ENCODE results near the gene DLGAP3.
"Not testable (repeated sequence)": the region's sequence is repeated elsewhere in the genome, so short reads cannot be mapped to it uniquely, and the experiment has no call there.

DLGAP3 gene

GRCh38 chr1:34948739-34949138, 19.3 kb upstream of the DLGAP3 start:
- H3K27ac Mint-ChIP-seq; H3K4me1 Mint-ChIP-seq; H3K36me3 Mint-ChIP-seq; H3K4me3 Mint-ChIP-seq; DNase-seq (ENCODE audit: low spot score in 2 of 2); H3K9me3 Mint-ChIP-seq; ATAC-seq: not testable (repeated sequence)

GRCh38 chr1:34947641-34948314, 18.3 kb upstream of the DLGAP3 start:
- H3K27ac Mint-ChIP-seq; DNase-seq (ENCODE audit: low spot score in 2 of 2); H3K4me3 Mint-ChIP-seq; H3K36me3 Mint-ChIP-seq; H3K4me1 Mint-ChIP-seq; ATAC-seq; H3K9me3 Mint-ChIP-seq: not testable (repeated sequence)

DNA sequence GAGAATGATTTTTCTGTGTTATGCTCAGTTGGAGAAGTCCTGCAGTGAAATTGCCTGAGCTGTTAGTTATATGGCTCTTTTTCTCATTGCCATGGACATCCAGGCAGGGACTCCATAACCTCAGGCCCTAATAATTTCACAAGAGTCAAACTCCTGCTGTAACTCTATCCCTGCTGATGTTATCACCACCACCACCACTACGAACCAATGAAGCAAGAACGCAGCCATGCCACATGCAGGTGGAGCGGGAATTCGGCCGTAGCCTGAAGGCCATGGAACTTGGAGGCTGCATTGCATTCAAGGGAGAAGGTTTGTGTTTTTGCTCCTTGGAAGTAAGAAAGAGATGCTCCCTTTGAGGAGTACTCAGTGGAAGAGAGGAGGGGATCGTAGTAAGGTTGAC, 16.8 kb upstream of the DLGAP3 start:
- Mint-ChIP-seq H3K27ac (no peak overlapping the region), H3K36me3 (no peaks in the 10 kb centered on the region), H3K9me3 (no peaks in the 10 kb centered on the region), H3K4me1 (no peaks in the 10 kb centered on the region), H3K4me3 (no peak overlapping the region)
- DNase-seq (ENCODE audit: low spot score in 2 of 2) (no peak), ATAC-seq (no peak)

GRCh38 chr1:34941798-34942197, 12.3 kb upstream of the DLGAP3 start:
- not testable (repeated sequence) for H3K36me3 Mint-ChIP-seq; H3K9me3 Mint-ChIP-seq; DNase-seq (ENCODE audit: low spot score in 2 of 2); H3K4me3 Mint-ChIP-seq; H3K27ac Mint-ChIP-seq; ATAC-seq; H3K4me1 Mint-ChIP-seq

- H3K4me3 Mint-ChIP-seq: peak overlapping the region; percentile 36
- H3K27ac Mint-ChIP-seq: no peak overlapping the region
- ATAC-seq (no peak), DNase-seq (ENCODE audit: low spot score in 2 of 2) (no peak)
- no peaks in the 10 kb centered on the region for H3K36me3 Mint-ChIP-seq
- H3K9me3 Mint-ChIP-seq: no peaks in the 10 kb centered on the region
- H3K4me1 Mint-ChIP-seq: peaks cover 12% of the 10 kb centered on the region
Observed at GRCh38 chr1:34930702-34931071, 1.2 kb upstream of the DLGAP3 start.

DNA sequence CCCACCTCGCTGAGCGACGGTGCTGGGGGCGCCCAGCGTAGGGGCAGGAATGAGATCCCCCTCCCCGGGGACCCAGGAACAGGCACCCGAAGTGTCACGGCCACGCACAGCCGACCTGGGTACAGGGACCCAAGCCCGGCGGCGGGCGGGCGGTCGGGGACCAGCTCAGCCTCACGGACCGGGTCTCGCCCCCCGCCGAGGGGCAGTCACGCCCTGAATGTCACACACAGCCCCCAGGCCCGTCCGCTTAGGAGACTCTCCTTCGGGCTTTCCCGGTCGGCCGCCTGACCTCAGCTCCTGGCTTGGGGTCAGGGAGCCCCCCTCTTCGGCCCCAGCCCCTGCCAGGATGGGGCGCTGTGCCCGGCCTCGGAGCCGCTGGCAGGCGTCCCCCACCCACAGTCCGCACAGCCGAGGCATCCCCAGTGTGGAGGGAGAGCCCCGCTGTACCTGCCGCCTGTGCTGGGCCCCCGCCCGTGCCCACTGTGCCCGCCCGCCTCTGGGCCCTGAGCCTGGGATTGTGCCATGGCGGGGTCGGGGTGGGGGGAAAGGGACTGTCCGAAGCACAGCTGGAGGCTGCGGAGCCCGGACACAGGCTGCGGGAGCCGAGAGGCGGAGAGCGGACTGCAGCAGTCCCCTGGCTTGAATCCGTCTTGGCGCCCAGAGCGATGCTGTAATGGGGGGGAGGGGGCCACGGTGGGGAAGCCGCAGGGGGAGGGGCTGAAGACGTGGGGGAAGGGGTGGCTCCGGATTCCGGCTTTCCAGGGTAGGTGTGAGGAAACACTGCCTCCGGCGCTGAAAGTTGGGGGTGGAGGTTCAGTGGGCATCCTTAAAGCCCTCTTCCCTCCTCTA, 627 bp upstream of the DLGAP3 start:
- peak in 1 of 2 donors; percentile 49 for DNase-seq (ENCODE audit: low spot score in 2 of 2)
- H3K4me1 Mint-ChIP-seq: peaks cover 12% of the 10 kb centered on the region
- H3K9me3 Mint-ChIP-seq: no peaks in the 10 kb centered on the region
- peak; percentile 9 for ATAC-seq
- no peak overlapping the region for H3K27ac Mint-ChIP-seq
- H3K36me3 Mint-ChIP-seq: no peaks in the 10 kb centered on the region
- peak overlapping the region; percentile 36 for H3K4me3 Mint-ChIP-seq

GRCh38 chr1:34928699-34929496, 552 bp downstream of the DLGAP3 start:
- no peak for DNase-seq (ENCODE audit: low spot score in 2 of 2)
- peak overlapping the region; percentile 48 for H3K27ac Mint-ChIP-seq

GRCh38 chr1:34928066-34928696, 1.3 kb downstream of the DLGAP3 start:
- no peaks in the 10 kb centered on the region for H3K36me3 Mint-ChIP-seq

More at GRCh38 chr1:34928699-34929496, 552 bp downstream of the DLGAP3 start:
- Mint-ChIP-seq H3K4me3 (peak overlapping the region; percentile 67), H3K36me3 (no peaks in the 10 kb centered on the region), H3K9me3 (no peaks in the 10 kb centered on the region), H3K4me1 (peaks cover 12% of the 10 kb centered on the region)
- ATAC-seq: peak; percentile 51

DNA sequence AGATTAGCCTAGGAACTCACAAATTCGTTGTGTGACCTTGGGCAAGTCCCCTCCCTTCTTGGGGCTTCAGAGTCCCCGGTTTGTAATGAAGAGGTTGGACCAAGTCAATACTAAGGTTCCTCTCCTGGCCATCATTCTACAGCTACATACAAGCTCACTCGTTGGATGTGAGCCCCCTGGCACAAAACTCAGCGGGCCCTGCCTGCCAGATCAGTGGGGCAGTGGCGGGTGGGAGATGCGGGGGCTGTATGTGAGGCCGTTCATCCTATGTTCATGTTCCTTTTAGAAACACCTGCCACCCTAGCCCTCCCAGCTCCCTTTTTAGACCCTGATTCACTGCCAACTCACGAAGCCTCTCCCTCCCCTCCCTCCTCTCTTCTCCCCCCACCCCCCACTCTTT, 2.1 kb downstream of the DLGAP3 start:
- peaks cover 12% of the 10 kb centered on the region for H3K4me1 Mint-ChIP-seq
- no peaks in the 10 kb centered on the region for H3K9me3 Mint-ChIP-seq
- no peak overlapping the region for H3K4me3 Mint-ChIP-seq
- ATAC-seq (no peak), DNase-seq (ENCODE audit: low spot score in 2 of 2) (no peak)
- H3K36me3 Mint-ChIP-seq: no peaks in the 10 kb centered on the region
- no peak overlapping the region for H3K27ac Mint-ChIP-seq

More at GRCh38 chr1:34928066-34928696, 1.3 kb downstream of the DLGAP3 start:
- ATAC-seq: no peak
- H3K4me3 Mint-ChIP-seq: peak overlapping the region; percentile 67
- peaks cover 12% of the 10 kb centered on the region for H3K4me1 Mint-ChIP-seq
- H3K9me3 Mint-ChIP-seq: no peaks in the 10 kb centered on the region
- H3K27ac Mint-ChIP-seq: peak overlapping the region; percentile 48
- DNase-seq (ENCODE audit: low spot score in 2 of 2): no peak

- no peak for ATAC-seq
- no peaks in the 10 kb centered on the region for H3K36me3 Mint-ChIP-seq
- H3K4me1 Mint-ChIP-seq: peaks cover 12% of the 10 kb centered on the region
- H3K9me3 Mint-ChIP-seq: no peaks in the 10 kb centered on the region
- H3K27ac Mint-ChIP-seq: no peak overlapping the region
- DNase-seq (ENCODE audit: low spot score in 2 of 2): no peak
- no peak overlapping the region for H3K4me3 Mint-ChIP-seq
Observed at GRCh38 chr1:34926894-34927293, 2.6 kb downstream of the DLGAP3 start.

GRCh38 chr1:34926156-34926555, 3.3 kb downstream of the DLGAP3 start:
- Mint-ChIP-seq H3K4me1 (peaks cover 12% of the 10 kb centered on the region), H3K4me3 (no peak overlapping the region), H3K9me3 (no peaks in the 10 kb centered on the region), H3K27ac (no peak overlapping the region), H3K36me3 (no peaks in the 10 kb centered on the region)
- no peak for ATAC-seq
- no peak for DNase-seq (ENCODE audit: low spot score in 2 of 2)

- no peak overlapping the region for H3K4me3 Mint-ChIP-seq
- no peak overlapping the region for H3K27ac Mint-ChIP-seq
- peaks cover 12% of the 10 kb centered on the region for H3K4me1 Mint-ChIP-seq
- DNase-seq (ENCODE audit: low spot score in 2 of 2): no peak
- no peaks in the 10 kb centered on the region for H3K36me3 Mint-ChIP-seq
- ATAC-seq: no peak
- no peaks in the 10 kb centered on the region for H3K9me3 Mint-ChIP-seq
Observed at GRCh38 chr1:34925730-34926129, 3.7 kb downstream of the DLGAP3 start.

DNA sequence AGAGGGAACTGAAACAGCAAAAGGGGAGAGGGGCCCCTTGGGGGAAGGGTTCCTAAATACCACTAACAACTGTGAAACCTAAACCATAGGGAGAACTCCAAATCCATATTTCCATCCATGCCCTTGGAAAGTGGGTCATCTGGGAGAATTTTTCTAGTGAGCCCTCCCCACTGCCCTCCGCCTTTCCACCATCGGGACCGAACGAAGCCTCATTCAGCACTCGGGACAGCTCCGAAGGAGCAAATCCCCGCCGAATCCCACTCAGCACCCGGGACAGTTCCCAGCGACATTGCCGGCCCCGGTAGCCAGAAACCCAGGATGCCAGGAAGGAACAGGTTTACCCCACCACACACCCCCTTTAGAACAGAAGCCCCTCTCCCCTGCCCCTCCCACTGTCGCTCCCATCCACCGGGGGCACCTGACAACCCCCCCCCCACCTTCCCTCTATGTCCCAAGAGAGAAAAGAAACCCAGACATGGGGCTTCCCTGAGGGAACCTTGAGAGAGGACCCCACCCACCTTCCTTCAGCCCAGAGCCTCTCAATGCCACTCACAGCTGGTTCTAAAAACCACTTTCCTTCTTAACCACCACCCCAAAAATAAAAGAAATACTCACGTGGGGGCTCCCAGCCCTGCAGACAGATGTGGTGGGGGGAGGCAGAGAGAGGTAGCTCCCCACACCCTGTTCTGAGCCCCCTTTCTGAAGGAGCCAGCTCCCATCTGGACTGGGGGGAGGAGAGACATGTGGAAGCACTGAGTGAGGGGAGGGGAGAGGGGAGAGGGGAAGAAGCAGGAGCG, 4.5 kb downstream of the DLGAP3 start:
- Mint-ChIP-seq H3K9me3 (no peaks in the 10 kb centered on the region), H3K36me3 (no peaks in the 10 kb centered on the region)
- peak; percentile 37 to 72 for DNase-seq (ENCODE audit: low spot score in 2 of 2)

DNA sequence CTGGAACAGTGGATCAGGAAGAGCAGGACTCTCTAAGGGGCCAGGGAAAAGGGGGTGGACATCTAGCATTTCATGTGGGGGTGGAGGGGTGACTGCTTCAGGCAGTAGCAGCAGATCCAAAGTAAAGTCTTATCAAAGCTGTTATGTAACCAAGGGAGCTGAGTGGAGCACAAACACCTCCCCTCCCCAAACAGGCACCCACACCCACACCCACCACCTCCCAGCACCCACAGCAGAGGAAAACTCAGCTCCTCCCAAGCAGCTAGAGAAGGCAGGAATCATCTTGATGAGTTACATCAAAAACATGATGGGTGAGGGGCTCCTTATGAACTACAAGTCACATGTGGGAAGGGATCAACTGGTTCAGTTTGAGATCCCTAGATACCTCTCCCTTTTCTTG, 6.0 kb downstream of the DLGAP3 start:
- Mint-ChIP-seq H3K27ac (no peak overlapping the region), H3K4me1 (peaks cover 5% of the 10 kb centered on the region), H3K9me3 (no peaks in the 10 kb centered on the region), H3K36me3 (no peaks in the 10 kb centered on the region), H3K4me3 (no peak overlapping the region)
- DNase-seq (ENCODE audit: low spot score in 2 of 2) (no peak), ATAC-seq (no peak)

More for the DNA sequence above, 4.5 kb downstream of the DLGAP3 start:
- Mint-ChIP-seq H3K4me1 (peaks cover 12% of the 10 kb centered on the region), H3K27ac (no peak overlapping the region), H3K4me3 (no peak overlapping the region)
- ATAC-seq: peak; percentile 46

Measured in stimulated activated effector memory CD8-positive, alpha-beta T cell treated with anti-CD3 and anti-CD28 coated beads, Interleukin-12 subunit alpha, Interleukin-12 subunit beta, amount 100 ng/mL, for 72 hours (primary cell).